GM21825 (cell line): ENCODE results near the gene ADAMTS8.
"Not testable (repeated sequence)": the region's sequence is repeated elsewhere in the genome, so short reads cannot be mapped to it uniquely, and the experiment has no call there.

Source experiments
- ATAC-seq: cut with Tn5 transposase; IDR thresholded peaks from one replicate; pipeline ENCODE4 v1.9.1; 2021; ENCODE audit warnings: mild to moderate bottlenecking, moderate library complexity; ENCODE audit not compliant: unreplicated experiment

The ADAMTS8 gene

GRCh38 chr11:130439160-130439519, 10.7 kb upstream of the ADAMTS8 start:
- no peak for ATAC-seq

DNA sequence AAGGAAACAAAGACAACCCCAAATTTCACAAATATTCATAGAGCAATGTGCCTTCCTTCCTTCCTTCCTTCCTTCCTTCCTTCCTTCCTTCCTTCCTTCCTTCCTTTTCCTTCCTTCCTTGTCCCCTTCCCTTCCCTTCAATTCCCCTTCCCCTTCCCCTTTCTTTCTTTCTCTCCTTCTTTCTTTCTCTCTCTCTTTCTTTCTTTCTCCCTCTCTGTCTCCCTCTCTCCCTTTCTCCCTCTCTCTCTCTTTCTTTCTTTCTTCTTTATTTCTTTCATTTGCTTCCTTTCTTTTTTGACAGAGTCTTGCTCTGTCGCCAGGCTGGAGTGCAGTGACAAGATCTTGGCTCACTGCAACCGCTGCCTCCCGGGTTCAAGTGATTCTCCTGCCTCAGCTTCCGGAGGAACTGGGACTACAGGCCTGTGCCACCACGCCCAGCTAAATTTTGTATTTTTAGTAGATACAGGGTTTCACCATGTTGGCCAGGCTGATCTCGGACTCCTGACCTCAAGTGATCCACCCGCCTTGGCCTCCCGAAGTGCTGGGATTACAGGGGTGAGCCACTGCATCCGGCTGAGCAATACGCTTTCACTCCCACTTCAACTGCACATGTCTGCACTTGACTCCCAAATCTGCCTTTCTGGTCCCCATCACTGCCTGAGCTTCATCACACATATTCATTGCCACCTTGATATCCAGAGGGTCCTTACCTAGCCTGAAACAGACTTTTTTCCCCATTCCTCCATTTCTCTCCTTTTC, 10.2 kb upstream of the ADAMTS8 start:
- not testable (repeated sequence) for ATAC-seq

DNA sequence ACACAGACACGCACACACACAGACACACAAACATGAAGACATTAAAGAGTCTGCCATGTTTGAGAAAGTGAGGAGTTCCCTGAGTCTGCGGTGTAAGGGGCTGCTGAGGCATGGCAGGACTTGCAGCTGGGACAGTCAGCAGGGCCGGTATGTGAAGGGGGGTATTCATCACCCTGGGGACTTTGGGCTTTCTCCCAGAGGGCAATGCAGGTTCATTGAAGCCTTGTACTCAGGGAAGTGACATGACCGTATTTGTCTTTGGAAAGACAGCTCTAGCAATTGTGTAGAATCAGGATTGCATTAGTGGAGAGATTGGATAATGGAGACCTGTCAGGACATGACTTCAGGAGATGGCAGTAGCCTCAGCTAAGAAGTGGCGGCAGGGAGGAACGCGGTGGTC, 9.4 kb upstream of the ADAMTS8 start:
- no peak for ATAC-seq

GRCh38 chr11:130436171-130436570, 7.8 kb upstream of the ADAMTS8 start:
- ATAC-seq: no peak

DNA sequence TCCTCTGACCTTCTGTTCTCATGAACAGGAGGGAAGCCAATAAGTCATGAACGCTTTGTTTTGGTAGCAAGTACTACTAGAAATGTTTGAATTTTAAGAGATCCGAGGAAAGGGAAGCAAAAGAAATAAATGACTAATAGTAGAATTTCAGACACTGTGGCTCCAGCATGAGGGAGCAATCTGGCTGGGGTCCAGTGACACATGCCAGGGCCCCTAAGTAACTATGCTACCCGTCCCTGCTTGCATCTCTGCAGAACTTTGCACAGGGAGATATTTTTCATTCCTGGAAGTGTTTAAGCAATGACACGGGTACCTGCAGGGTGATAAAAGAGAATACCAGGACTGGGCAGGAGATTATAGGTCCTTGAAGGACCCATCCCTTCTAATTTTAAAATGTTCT, 7.3 kb upstream of the ADAMTS8 start:
- ATAC-seq: no peak

DNA sequence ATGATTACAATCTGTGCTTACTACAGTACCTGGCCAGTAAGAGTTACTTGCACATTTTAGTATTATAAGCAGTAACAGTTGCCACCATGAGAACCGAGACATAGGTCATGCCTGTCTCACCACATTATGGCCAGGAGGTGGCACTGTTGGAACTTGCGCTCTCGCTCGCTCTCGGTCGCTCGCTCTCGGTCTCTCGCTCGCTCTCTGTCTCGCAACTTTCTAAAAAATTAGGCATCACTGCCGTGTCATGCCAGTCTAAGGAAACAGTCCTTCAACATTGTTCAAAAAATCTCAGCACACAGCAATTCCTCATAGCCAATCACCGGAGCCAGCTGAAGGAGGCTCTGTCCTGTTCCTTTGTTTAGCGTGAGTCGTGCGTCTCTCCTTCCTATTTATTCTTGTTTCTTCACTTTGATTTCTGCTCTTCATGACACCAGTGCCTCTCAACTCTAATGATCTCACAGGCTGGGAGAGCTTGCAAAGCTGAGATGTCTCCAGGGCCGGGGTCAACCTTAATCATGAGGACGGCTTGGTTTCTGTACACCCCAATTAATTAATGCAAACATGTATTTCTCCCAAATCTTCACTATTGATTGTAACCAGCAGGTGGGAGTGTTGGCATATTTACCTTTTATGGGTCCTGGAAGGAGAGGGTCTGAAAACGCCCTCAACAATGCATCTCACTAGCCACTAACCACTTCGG, 6.3 kb upstream of the ADAMTS8 start:
- ATAC-seq: peak; percentile 88

DNA sequence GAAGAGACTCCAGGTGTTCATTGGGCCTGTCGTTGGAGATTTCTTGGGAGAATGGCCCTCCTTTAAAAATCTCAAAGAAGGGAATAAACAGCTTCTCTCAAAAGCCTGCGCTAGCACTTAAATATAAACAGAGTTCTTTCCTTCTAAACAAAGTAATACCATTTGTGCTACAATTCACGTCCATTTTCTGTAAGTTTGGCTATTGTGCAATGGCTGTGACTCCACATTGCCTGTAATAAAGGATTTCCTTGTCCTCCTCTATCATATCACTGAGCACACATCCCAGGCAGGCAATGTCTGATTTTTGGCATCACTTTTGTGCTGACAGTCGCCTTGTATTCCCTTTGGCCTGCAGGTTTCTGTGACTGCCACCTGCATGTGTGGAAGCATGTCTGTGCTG, 4.9 kb upstream of the ADAMTS8 start:
- no peak for ATAC-seq

DNA sequence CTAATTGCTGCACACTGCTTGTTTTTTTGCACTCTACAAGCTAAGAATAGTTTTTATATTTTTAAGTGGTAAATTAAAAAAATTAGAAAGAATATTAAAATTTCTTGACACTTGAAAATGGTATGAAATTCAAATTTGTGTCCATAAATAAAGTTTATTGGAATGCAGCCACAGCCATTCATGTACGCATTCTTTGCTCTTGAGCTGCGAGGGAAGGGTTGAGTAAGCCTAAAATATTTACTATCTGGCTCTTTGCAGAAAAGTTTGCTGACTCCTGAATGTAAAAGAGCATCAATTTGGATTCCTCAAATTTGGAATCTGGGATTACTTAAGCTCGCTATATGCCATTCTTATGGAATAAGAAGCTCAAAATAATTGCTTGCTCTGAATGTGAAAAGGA, 3.4 kb upstream of the ADAMTS8 start:
- ATAC-seq: no peak

- ATAC-seq: peak; percentile 50
Measured at GRCh38 chr11:130431331-130431773, 2.9 kb upstream of the ADAMTS8 start.

DNA sequence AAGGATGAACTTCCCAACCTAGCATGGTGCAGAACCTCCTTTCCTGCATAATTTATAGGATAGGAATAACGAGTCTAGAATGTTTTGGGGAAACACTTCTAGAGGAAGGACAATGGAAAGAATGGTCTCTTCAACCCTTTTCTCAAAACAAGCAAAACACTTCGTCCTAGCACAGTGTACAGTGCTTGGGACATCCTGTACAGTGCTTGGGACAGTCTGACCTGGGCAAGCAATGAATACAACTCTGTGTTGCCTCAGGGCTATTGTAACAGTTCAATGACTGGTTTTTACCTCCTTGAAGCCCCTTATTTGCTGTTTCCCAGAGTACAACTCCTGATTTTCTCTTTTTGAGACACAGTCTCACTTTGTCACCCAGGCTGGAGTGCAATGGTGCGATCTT, 1.6 kb upstream of the ADAMTS8 start:
- ATAC-seq: no peak

GRCh38 chr11:130429120-130429681, 792 bp upstream of the ADAMTS8 start:
- no peak for ATAC-seq

DNA sequence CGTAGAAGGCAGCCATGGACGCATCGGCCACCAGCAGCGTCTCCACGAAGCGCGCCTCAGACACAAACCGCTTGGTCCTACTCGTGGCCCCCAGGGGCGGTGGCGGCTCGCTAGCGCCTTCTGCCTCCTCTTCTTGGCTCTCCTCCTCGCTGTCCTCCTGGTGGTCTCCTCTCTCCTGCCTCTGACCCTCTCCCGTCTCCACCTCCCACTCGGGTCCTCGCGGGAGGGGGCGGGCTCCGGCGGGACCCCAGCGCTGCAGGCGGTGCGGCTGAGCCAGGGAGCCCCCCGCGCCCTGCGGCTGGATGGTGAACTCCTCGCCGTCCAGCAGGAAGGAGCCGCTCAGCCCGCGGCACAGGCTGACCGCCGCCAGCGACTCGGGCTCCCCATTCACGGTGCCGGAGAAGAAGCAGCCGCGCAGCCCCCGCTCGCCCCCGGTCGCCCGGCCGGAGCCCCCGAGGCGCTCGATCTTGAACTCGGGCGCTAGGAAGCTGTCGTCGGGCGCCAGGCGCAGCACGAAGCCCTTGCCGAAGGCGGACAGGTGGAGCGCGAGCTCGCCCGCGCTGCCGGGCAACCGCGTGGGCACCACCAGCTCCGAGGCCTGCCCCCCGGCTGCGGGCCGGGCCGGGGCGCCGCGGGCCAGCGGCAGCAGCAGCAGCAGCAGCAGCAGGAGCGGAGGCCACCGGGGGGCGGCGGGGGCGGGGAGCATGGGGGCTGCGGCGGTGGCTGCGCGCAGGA, 661 bp downstream of the ADAMTS8 start:
- ATAC-seq: no peak

- no peak for ATAC-seq
Measured at GRCh38 chr11:130426837-130427341, 1.5 kb downstream of the ADAMTS8 start.

DNA sequence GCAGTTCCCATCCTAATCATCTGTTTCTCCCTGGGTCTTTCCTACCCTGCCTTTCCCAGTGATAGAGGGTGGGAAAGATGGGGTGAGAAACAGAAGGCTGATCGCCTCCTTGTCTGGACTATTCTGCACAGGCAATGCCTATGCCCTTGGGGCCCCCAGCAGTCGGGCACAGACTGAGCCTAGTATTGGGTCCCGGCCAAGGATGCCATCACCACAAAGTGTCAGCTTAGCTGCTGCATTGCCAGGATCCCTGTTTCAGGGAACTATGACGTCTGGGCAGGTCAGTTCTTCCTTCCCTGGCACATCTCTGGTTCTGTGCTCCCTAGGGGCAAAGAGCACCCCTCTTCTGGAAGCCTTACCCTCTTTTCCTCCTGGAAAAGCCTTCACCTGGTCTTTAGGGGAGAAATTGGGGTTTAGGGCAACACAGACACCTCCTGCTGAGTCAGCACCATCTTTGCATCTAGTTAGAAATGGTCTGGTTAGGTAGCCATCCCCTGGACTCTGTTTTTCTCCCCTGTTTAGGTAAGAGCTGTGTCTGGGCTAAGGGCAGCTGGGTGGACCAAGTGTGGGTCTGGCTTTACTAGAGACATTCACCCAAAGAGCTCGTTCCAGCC, 2.1 kb downstream of the ADAMTS8 start:
- no peak for ATAC-seq

DNA sequence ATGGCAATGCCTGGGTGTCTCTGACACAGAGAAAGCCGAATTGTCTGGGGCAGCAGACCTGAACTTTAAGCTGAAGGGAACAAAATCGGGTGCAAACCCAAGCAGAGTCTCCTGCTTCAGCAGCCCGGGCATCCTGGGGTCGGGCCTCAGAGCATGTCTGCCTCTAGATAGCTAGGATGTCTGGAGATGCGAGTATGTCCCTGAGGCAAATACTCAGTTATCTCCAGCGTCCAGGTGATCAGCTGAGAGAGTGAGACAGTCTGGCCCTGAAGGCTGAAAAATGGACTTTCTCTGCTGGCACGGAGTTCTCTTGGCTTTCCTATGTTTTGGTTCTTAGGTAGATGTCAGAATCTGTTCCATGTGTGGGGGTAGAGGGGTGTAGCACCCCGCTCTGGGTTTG, 3.3 kb downstream of the ADAMTS8 start:
- ATAC-seq: no peak

DNA sequence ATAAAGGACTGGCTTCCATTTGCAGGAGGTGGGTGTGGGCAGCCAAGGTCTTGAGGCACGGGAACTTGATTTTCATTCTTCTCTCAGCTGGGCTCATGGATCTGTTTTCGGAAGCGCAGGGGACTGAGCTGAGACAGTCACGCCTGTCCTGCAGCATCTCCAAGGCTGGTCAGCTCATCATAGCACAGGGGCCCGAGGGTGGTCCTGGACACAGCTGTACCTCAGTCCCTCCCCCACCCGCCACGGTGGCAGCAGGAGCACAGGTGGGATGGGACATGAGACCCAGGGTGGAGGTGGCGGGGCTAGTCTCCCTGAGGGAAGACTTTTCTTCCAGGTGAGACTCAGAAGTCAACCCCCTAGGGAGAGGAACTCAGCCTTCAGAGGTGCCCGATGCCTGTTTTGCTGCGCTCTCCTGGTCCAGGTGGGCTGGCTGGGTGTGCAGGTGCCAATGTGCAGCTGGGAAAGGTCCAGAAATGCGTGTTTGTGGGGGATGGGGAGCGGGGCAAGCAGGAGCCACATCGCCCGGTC, 3.7 kb downstream of the ADAMTS8 start:
- ATAC-seq: no peak

DNA sequence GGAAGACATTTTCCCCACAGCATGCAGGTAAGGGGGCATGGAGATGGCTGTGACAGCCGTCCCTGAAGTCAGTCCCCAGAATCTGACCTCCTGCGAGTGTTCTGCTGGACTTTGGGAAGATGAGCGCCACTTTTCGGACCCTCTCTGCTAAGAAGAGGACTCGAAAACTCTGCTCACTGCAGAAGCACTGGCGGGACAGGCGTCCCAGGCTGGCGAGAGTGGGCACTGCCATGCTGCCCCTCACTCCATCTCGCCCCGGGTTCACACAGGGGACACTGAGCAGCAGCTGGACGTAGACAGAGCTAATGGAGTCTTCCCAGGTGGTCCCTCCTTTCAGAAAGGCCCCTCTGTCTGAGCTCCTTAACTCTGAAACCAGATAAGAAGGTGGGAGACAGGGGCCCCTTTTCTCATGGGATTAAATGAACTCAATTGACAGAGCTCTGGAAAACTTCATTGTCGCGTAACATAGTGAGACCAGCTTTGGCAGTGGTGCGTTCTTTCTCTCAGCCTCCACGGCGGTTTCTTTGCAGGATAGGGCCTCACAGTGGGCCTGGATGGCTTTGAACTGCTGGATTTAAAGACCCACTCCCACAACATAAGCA, 4.8 kb downstream of the ADAMTS8 start:
- no peak for ATAC-seq

GRCh38 chr11:130422251-130422995, 6.0 kb downstream of the ADAMTS8 start:
- no peak for ATAC-seq

- no peak for ATAC-seq
Measured at GRCh38 chr11:130421697-130422096, 6.7 kb downstream of the ADAMTS8 start.

DNA sequence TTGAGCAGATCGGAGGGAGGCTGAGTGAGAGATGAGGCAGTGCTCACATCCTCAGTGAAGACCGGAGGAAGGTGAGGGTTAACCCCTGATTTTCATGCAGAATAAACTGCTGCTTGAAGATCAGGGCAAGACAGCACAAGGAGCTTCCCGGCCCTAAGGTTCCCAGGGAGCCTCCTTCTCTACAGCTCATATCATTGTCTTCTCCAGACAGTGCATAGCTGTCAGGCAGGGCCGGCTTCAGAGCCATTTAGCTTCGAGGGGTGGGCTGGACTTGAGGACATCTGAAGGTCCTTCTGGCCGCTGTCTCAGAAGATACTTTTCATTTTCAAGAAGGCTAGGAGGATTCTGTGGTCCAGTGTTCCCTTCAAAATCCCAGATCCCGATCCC, 7.2 kb downstream of the ADAMTS8 start:
- no peak for ATAC-seq
